Stimulated activated CD4-positive, alpha-beta T cell treated with anti-CD3 and anti-CD28 coated beads, Interleukin-15, amount 100 ng/mL, for 24 hours (primary cell): Measurements from ENCODE around the gene B4GALT2.

ENCODE experiments used
- DNase-seq: peaks from one replicate; pipeline ENCODE4 v3.0.0-alpha.2; 2020

The B4GALT2 gene

GRCh38 chr1:44033041-44033575 is 54.1 kb downstream of the B4GALT2 start:
- DNase-seq, result no peak

GRCh38 chr1:44033756-44034155 is 54.7 kb downstream of the B4GALT2 start:
- DNase-seq, result no peak

DNA sequence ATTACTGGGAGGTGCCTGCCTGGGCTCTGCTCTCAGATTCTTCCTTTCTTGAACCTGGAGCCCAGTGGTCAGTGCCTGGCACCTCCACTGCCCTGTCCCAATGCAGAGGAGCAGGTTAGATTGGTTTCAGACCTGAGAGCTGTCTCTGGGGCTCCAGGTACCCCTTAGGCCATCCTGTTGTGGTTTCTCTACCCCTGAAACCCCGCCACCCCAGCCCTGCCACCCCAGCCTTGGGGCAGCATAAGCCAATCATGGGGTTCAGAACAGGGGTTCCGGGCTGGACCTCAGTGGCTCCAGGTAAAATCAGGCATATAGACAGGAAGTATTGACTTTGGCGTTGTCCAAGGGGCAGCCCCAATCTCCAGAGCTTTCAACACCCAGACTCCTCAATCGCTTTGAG is 55.4 kb downstream of the B4GALT2 start:
- DNase-seq, result no peak

DNA sequence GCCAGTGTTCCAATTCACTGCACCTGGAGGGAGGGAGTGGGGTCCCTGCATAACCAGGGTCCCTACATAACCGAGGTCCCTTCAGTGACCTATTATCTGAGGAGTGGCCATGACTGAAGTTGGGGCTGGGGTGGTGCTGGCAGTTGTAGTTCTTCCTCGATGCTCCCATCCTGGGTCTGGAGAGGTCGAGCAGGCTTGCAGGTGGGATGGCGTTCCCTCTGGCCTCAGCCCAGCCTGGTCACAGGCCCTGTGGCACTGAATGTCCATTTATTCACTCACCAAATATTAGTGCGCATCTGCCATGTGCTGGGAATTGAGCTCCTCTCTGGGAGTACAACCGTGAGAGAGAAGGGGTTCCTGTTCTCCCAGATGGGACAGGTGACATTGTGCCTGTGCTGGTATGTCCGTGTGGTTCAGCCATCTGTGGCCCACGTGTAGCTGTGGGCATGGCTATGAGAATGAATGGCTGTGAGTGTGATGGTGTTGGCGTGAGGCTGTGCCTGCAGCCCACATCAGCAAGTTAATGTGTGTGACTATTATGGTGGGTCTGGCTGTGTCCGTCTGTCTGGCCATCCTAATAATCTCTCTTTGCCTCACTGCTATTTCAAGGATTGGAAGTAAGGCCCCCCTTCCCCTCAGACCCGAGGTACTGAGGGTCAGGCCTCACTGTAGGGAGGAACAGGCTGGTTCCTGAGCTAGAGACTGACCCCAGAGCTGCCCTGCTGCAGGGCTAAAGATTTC is 56.1 kb downstream of the B4GALT2 start:
- no peak for DNase-seq

DNA sequence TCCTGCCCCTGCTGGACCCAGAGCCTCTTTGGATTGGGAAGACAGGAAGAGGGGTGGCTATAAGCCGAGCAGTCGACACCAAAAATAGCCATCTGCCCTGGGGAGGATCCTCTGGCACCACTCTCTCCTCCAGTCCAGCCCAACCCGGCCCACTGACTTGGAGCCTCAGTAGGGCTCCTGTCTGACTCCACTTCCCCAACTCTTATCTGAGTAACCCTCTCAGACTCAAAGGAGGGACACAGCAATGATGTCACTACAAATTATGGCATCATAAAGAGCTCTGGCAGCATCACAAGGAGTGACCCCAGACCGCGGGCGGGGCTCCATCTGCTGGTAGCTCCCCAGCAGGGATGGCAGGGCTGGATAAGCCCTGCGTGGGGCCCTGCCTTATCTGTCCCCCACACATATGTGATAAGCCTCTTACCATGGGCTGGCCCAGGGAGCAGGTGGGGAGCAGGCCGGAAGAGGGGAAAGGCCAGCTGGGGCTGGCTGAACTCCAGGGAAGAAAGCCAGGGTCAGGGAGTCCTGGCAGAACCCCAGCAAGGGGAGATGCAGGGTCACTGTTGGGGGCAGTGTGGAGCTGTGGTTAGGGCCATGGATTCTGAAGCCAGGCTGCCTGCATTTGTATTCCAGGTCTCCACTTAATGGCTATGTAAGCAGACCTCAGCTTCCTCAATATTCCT is 56.9 kb downstream of the B4GALT2 start:
- DNase-seq, result no peak

- DNase-seq, result peak; percentile 79
Observed at GRCh38 chr1:44036409-44037139, 57.6 kb downstream of the B4GALT2 start.

DNA sequence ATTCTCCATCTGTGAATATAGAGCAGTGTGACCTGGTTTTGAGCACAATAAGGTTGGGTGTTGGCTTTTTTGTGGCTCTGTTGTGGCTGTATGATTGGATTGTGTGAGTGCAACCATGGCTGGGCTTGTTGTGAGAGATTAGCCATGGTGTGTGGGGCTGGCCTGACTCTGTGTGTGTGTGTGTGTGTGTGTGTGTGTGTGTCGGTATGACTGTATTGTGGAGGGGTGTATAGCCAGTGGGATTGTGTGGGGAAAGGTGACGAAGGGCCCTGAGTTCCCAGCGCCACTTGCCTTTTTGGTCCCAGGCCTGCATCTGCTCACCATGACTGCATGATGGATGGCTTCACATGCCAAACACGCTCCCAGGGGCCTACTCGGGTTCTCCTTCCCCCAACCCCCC is 58.1 kb downstream of the B4GALT2 start:
- no peak for DNase-seq

- no peak for DNase-seq
Observed at GRCh38 chr1:44038876-44039657, 60.1 kb downstream of the B4GALT2 start.

- no peak for DNase-seq
Observed at GRCh38 chr1:44040418-44040817, 61.4 kb downstream of the B4GALT2 start.
